Upper lobe of left lung (tissue), 4 donors: ENCODE data around the gene KCNJ6.

ENCODE experiments used
- POLR2AphosphoS5 ChIP-seq, 2 donors: sonication (generic); formaldehyde crosslinking; IDR thresholded peaks; one replicate each; pipeline ENCODE4 v1.5.1; 2017; ENCODE audit warnings: antibody characterized with exemption in 2 of 2
- TF ChIP-seq, protein P1 (sequence below), 6 experiments: fragments of 450-650 bp in 4 of 6; fragments of 200-600 bp in 2 of 6; sonication (generic) in 2 of 6; IDR thresholded peaks; one replicate each; pipeline ENCODE4 v1.5.1; 2016 to 2019; ENCODE audit warnings: antibody characterized with exemption in 6 of 6

DNA sequence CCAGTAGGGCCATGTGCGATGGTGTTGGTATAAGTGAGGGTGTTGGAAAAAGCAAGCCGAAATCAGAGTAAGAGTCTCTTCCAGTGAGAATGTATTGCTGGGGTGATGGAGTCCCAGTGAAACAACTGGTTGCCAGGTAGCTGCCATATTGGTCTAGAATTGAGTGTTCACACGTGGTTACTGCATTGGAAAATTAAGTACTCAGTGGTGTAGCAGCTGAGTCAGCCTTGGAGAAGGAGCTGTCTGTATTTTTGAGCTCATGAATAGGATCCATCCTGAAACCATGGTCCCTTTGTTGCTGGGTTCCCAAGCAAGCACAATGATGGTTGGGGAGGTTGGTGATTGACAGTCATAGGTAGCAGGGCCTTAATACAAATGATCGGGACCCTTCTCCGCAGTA is 314.3 kb downstream of the KCNJ6 start:
- TF ChIP-seq, protein P1, sequence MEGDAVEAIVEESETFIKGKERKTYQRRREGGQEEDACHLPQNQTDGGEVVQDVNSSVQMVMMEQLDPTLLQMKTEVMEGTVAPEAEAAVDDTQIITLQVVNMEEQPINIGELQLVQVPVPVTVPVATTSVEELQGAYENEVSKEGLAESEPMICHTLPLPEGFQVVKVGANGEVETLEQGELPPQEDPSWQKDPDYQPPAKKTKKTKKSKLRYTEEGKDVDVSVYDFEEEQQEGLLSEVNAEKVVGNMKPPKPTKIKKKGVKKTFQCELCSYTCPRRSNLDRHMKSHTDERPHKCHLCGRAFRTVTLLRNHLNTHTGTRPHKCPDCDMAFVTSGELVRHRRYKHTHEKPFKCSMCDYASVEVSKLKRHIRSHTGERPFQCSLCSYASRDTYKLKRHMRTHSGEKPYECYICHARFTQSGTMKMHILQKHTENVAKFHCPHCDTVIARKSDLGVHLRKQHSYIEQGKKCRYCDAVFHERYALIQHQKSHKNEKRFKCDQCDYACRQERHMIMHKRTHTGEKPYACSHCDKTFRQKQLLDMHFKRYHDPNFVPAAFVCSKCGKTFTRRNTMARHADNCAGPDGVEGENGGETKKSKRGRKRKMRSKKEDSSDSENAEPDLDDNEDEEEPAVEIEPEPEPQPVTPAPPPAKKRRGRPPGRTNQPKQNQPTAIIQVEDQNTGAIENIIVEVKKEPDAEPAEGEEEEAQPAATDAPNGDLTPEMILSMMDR (IDR thresholded peaks at IDR 0.05): no peak
- TF ChIP-seq POLR2AphosphoS5 (IDR thresholded peaks at IDR 0.05): no peak
